Naive B cell (primary cell): ENCODE data around the gene CLBA1. TPM values are rescaled to one million over a fixed set of nuclear protein-coding genes. Genes with fewer than 3 reads are reported as not detected.
"Not testable (repeated sequence)": the region's sequence is repeated elsewhere in the genome, so short reads cannot be mapped to it uniquely, and the experiment has no call there.

Experiments
- ATAC-seq, 2 donors: fragments of 150-1000 bp; cut with Tn5 transposase; 2 replicates each; pipeline ENCODE4 v1.10.0; 2021; ENCODE audit warnings: low read depth in 2 of 2, mild to moderate bottlenecking in 2 of 2, moderate library complexity in 2 of 2
- DNase-seq: peaks from one replicate; pipeline ENCODE4 v3.0.0; 2022
- H3K27ac Mint-ChIP-seq, 6 donors: one replicate each; pipeline ENCODE4 v1.8.0; 2020 to 2022; ENCODE audit warnings: mild to moderate bottlenecking in 6 of 6, mixed read lengths in 6 of 6, moderate library complexity in 5 of 6, inconsistent platforms in 2 of 6
- H3K27me3 Mint-ChIP-seq, 3 donors: one replicate each; pipeline ENCODE4 v1.8.0; 2021 to 2022; ENCODE audit warnings: mixed read lengths in 3 of 3, mild to moderate bottlenecking in 1 of 3
- H3K36me3 Mint-ChIP-seq, 2 donors: one replicate each; pipeline ENCODE4 v1.8.0; 2020 to 2022; ENCODE audit warnings: mixed read lengths in 2 of 2, inconsistent platforms in 1 of 2, mild to moderate bottlenecking in 1 of 2
- H3K4me1 Mint-ChIP-seq, 3 donors: one replicate each; pipeline ENCODE4 v1.8.0; 2020 to 2022; ENCODE audit warnings: mixed read lengths in 3 of 3, inconsistent platforms in 1 of 3, mild to moderate bottlenecking in 1 of 3, moderate library complexity in 1 of 3
- H3K4me3 Mint-ChIP-seq, 8 donors: one replicate each; pipeline ENCODE4 v1.8.0; 2020 to 2022; ENCODE audit warnings: mild to moderate bottlenecking in 8 of 8, mixed read lengths in 8 of 8, moderate library complexity in 8 of 8, inconsistent platforms in 2 of 8
- H3K9me3 Mint-ChIP-seq, 7 donors: one replicate each; pipeline ENCODE4 v1.8.0; 2020 to 2022; ENCODE audit warnings: mixed read lengths in 7 of 7, mild to moderate bottlenecking in 5 of 7, inconsistent platforms in 2 of 7, moderate library complexity in 1 of 7
- polyA plus RNA-seq, 6 donors: library from polyadenylated mRNA; unstranded; fragments of 300-500 nt; fragmentation: Illumina TruSeq; gene quantifications; one replicate each; pipeline ENCODE4 v1.2.3, GENCODE V29; 2021; ENCODE audit warnings: low read depth in 6 of 6

Gene CLBA1
- polyA plus RNA-seq, 6 donors from 2014 or later = 0.59 to 1.1 (median 0.85) TPM; not detected in 1

DNA sequence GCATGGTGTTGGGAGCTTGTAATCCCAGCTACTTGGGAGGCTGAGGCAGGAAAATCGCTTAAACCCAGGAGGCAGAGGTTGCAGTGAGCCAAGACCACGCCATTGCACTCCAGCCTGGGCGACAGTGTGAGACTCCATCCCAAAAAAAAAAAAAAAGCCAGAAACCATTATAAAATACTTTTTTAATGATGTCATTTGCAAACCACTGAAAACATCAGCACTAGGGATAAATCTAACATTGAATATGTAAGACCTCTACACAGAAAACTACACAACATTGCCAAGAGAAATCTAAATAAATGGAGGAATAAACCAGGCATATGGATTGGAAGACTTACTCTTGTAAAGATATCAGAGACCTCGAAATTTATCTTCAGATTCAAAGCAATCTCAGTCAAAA lies 42.1 kb downstream of the CLBA1 start:
- ATAC-seq, DNase-seq, H3K4me1 Mint-ChIP-seq, H3K9me3 Mint-ChIP-seq, H3K27me3 Mint-ChIP-seq, H3K4me3 Mint-ChIP-seq, H3K27ac Mint-ChIP-seq, H3K36me3 Mint-ChIP-seq: not testable (repeated sequence)

- Mint-ChIP-seq H3K36me3 (peaks cover 0 to 2% of the 10 kb centered on the region in 2 donors), H3K4me3 (no peak overlapping the region), H3K4me1 (peaks cover 5 to 12% (median 5%) of the 10 kb centered on the region in 3 donors), H3K9me3 (peaks cover 0 to 4% (median 0%) of the 10 kb centered on the region in 7 donors), H3K27ac (no peak overlapping the region), H3K27me3 (no peaks in the 10 kb centered on the region)
- no peak for DNase-seq
- no peak for ATAC-seq
Observed at GRCh38 chr14:105028251-105028927, 42.8 kb downstream of the CLBA1 start.

GRCh38 chr14:105029402-105029801 lies 43.8 kb downstream of the CLBA1 start:
- peak overlapping the region in 1 of 8 donors; percentile 57 for H3K4me3 Mint-ChIP-seq
- peaks cover 8 to 18% (median 10%) of the 10 kb centered on the region in 3 donors for H3K4me1 Mint-ChIP-seq
- H3K36me3 Mint-ChIP-seq = peaks cover 0 to 7% of the 10 kb centered on the region in 2 donors
- peaks cover 0 to 4% (median 0%) of the 10 kb centered on the region in 7 donors for H3K9me3 Mint-ChIP-seq
- ATAC-seq (no peak), DNase-seq (no peak)
- H3K27me3 Mint-ChIP-seq = no peaks in the 10 kb centered on the region
- no peak overlapping the region for H3K27ac Mint-ChIP-seq

DNA sequence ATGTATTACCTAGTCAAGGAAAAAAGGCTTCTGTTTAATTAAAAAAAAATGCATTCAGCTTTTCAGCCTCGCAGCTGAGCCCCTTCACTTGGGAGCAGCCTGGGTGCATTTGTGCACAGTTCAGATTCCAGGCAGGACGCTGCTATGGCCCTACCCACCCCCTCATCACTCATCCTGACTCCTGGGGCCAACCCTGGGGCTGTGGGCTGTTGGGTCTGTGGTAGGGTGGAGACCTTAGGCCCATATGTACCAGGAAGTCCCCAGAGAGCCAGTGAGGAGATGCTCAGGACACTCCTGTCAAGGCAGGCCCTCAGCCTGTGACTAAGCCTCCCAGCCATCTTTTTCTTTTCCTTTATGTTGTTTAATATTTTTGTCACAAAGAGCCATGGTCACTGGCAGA lies 44.6 kb downstream of the CLBA1 start:
- Mint-ChIP-seq H3K9me3 (peaks cover 0 to 4% (median 0%) of the 10 kb centered on the region in 7 donors), H3K27me3 (no peaks in the 10 kb centered on the region), H3K36me3 (peaks cover 0 to 7% of the 10 kb centered on the region in 2 donors), H3K27ac (no peak overlapping the region), H3K4me1 (peaks cover 8 to 18% (median 10%) of the 10 kb centered on the region in 3 donors), H3K4me3 (peak overlapping the region in 2 of 8 donors; percentile 6 to 49)
- ATAC-seq (no peak), DNase-seq (no peak)

DNA sequence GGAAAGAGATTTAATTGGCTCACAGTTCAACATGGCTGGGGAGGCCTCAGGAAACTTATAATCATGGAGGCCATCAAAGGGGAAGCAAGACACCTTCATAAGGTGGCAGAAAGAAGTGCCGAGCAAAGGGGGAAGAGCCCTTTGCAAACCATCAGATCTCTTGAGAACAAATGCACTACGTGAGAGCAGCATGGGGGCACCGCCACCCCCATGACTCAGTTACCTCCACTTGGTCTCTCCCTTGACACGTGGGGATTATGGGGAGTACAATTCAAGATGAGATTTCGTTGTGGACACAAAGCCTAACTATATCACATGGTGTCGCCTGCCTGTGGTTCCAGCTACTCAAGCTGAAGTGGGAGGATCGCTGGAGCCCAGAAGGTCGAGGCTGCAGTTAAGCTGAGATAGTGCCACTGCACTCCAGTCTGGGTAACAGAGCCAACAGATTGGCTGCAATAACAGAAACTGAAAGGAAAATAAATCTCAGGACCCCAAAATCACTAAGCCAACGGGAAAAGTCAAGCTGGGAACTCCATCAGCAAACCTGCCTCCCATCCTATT lies 45.3 kb downstream of the CLBA1 start:
- peaks cover 0 to 7% of the 10 kb centered on the region in 2 donors for H3K36me3 Mint-ChIP-seq
- no peak for ATAC-seq
- H3K27ac Mint-ChIP-seq = no peak overlapping the region
- no peaks in the 10 kb centered on the region for H3K27me3 Mint-ChIP-seq
- peaks cover 0 to 4% (median 0%) of the 10 kb centered on the region in 7 donors for H3K9me3 Mint-ChIP-seq
- DNase-seq = no peak
- peaks cover 8 to 18% (median 10%) of the 10 kb centered on the region in 3 donors for H3K4me1 Mint-ChIP-seq
- peak overlapping the region in 2 of 8 donors; percentile 47 to 49 for H3K4me3 Mint-ChIP-seq

GRCh38 chr14:105032451-105032901 lies 46.9 kb downstream of the CLBA1 start:
- Mint-ChIP-seq H3K4me1 (peaks cover 4 to 14% (median 5%) of the 10 kb centered on the region in 3 donors), H3K4me3 (peak overlapping the region in 5 of 8 donors; percentile 90 to 96 (median 93))
- H3K27me3 Mint-ChIP-seq, H3K36me3 Mint-ChIP-seq, ATAC-seq, H3K27ac Mint-ChIP-seq, H3K9me3 Mint-ChIP-seq, DNase-seq: not testable (repeated sequence)

- Mint-ChIP-seq H3K27ac (peak overlapping the region; percentile 22 to 93 (median 83)), H3K4me1 (peaks cover 4 to 12% (median 5%) of the 10 kb centered on the region in 3 donors), H3K4me3 (peak overlapping the region; percentile 81 to 96 (median 92))
- H3K36me3 Mint-ChIP-seq, DNase-seq, ATAC-seq, H3K27me3 Mint-ChIP-seq, H3K9me3 Mint-ChIP-seq: not testable (repeated sequence)
Observed at GRCh38 chr14:105033412-105033900, 47.9 kb downstream of the CLBA1 start.

GRCh38 chr14:105034315-105035039 lies 48.9 kb downstream of the CLBA1 start:
- Mint-ChIP-seq H3K27ac (peak overlapping the region; percentile 40 to 93 (median 62)), H3K4me1 (peaks cover 4 to 12% (median 5%) of the 10 kb centered on the region in 3 donors), H3K4me3 (peak overlapping the region in 7 of 8 donors; percentile 11 to 96 (median 91)), H3K36me3 (peaks cover 0 to 7% of the 10 kb centered on the region in 2 donors), H3K27me3 (no peaks in the 10 kb centered on the region), H3K9me3 (no peaks in the 10 kb centered on the region)
- ATAC-seq (no peak), DNase-seq (no peak)

DNA sequence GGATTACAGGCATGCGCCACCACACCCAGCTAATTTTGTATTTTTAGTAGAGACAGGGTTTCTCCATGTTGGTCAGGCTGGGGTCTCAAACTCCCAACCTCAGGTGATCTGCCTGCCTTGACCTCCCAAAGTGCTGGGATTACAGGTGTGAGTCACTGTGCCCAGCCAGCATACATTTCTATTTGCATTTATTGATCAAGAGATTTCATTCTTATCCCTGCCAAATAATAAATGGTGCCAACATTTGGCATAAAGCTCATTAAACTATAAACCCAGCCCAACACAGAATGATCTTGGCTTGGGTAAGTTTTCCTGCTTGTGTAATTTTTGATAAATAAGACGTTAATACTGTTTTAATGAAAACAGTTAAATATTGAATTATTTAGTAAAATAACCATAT lies 50.0 kb downstream of the CLBA1 start:
- not testable (repeated sequence) for H3K27ac Mint-ChIP-seq, H3K36me3 Mint-ChIP-seq, DNase-seq, H3K9me3 Mint-ChIP-seq, ATAC-seq, H3K27me3 Mint-ChIP-seq
- Mint-ChIP-seq H3K4me3 (peak overlapping the region in 1 of 8 donors; percentile 65), H3K4me1 (peaks cover 4 to 12% (median 5%) of the 10 kb centered on the region in 3 donors)

DNA sequence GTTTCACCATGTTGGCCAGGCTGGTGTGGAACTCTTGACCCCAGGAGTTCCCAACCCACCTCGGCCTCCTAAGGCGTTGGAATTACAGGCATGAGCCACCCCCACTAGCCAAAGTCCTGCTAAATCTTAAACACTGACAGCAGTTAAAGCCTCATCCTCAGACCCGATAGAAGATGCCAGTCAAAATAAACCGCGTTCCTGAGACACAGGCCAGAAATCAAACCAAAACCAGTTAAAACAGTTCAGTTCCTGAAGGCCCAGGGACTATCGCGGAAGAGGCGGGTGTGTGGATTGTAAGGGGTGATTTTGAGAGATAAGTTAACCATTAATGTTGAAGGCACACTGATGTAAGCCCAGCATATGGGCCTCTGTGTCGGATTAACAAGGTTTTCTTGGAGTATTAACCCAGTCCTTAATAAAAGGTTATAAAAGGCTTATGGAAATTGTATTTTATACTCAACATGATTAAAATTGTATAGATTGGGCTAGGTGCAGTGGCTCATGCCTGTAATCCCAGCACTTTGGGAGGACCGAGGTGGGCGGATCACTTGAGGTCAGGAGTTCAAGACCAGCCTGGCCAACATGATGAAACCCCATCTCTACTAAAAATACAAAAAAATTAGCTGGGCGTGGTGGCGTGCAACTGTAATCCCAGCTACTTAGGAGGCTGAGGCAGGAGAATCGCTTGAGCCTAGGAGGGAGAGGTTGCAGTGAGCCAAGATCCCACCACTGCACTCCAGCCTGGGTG lies 54.0 kb downstream of the CLBA1 start:
- H3K27me3 Mint-ChIP-seq = peaks cover 0 to 12% (median 0%) of the 10 kb centered on the region in 3 donors
- no peak overlapping the region for H3K27ac Mint-ChIP-seq
- H3K4me1 Mint-ChIP-seq = peaks cover under 1 to 2% (median under 1%) of the 10 kb centered on the region in 3 donors
- no peaks in the 10 kb centered on the region for H3K36me3 Mint-ChIP-seq
- no peak for DNase-seq
- ATAC-seq = no peak
- no peaks in the 10 kb centered on the region for H3K9me3 Mint-ChIP-seq
- no peak overlapping the region for H3K4me3 Mint-ChIP-seq

GRCh38 chr14:105041841-105042765 lies 56.5 kb downstream of the CLBA1 start:
- Mint-ChIP-seq H3K36me3 (no peaks in the 10 kb centered on the region), H3K27ac (peak overlapping the region in 1 of 6 donors; percentile 76), H3K4me3 (no peak overlapping the region), H3K9me3 (no peaks in the 10 kb centered on the region), H3K27me3 (peaks cover 0 to 12% (median 0%) of the 10 kb centered on the region in 3 donors), H3K4me1 (peaks cover 10 to 16% (median 11%) of the 10 kb centered on the region in 3 donors)
- DNase-seq = no peak
- no peak for ATAC-seq

DNA sequence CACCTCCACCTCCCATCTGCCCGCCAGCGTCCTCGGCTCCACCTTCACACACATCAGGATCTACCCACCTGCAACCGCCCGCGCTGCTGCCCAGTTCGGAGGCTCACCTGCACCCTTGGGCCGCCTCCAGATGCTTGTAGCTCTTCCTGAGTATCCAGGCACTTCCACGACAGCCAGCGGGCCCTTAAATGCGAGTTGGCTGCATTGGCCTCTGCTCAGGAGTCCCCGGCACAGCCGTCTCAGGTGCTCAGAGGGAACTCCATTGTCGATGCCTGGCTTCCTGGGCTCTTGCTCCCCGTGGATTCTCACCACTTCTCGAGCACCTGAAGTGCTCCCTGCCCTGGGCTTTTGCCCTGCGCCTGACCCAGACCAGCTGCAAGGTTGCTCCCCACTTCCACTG lies 57.2 kb downstream of the CLBA1 start:
- Mint-ChIP-seq H3K4me3 (no peak overlapping the region), H3K27ac (peak overlapping the region in 1 of 6 donors; percentile 33), H3K4me1 (peaks cover 10 to 20% (median 11%) of the 10 kb centered on the region in 3 donors), H3K9me3 (no peaks in the 10 kb centered on the region), H3K36me3 (no peaks in the 10 kb centered on the region), H3K27me3 (peaks cover 0 to 12% (median 0%) of the 10 kb centered on the region in 3 donors)
- DNase-seq (no peak), ATAC-seq (no peak)
